Prostate gland (tissue), 2 donors: ENCODE results near the gene ADD3.

Source experiments
- POLR2AphosphoS5 ChIP-seq: sonication (generic); formaldehyde crosslinking; IDR thresholded peaks from one replicate; pipeline ENCODE4 v1.6.1; 2017; ENCODE audit warnings: antibody characterized with exemption
- TF ChIP-seq, protein P1 (sequence below), 4 experiments: fragments of 200-600 bp in 2 of 4; fragments of 450-650 bp in 2 of 4; sonication (generic) in 2 of 4; IDR thresholded peaks; 1 replicate in 3 of 4; 2 replicates in 1 of 4; pipeline ENCODE4 v1.5.1; 2016 to 2019; ENCODE audit warnings: antibody characterized with exemption in 4 of 4, mild to moderate bottlenecking in 2 of 4, moderate library complexity in 2 of 4

GRCh38 chr10:110088367-110089104 is 80.8 kb downstream of the ADD3 start:
- TF ChIP-seq, protein P1, sequence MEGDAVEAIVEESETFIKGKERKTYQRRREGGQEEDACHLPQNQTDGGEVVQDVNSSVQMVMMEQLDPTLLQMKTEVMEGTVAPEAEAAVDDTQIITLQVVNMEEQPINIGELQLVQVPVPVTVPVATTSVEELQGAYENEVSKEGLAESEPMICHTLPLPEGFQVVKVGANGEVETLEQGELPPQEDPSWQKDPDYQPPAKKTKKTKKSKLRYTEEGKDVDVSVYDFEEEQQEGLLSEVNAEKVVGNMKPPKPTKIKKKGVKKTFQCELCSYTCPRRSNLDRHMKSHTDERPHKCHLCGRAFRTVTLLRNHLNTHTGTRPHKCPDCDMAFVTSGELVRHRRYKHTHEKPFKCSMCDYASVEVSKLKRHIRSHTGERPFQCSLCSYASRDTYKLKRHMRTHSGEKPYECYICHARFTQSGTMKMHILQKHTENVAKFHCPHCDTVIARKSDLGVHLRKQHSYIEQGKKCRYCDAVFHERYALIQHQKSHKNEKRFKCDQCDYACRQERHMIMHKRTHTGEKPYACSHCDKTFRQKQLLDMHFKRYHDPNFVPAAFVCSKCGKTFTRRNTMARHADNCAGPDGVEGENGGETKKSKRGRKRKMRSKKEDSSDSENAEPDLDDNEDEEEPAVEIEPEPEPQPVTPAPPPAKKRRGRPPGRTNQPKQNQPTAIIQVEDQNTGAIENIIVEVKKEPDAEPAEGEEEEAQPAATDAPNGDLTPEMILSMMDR (IDR thresholded peaks at IDR 0.05): no peak
- no peak for TF ChIP-seq POLR2AphosphoS5
